Hematopoietic multipotent progenitor cell treated with erythropoietin and hydrocortisone succinate and interleukin-3 and kit ligand, for 15 days (in vitro differentiated cells): ENCODE measurements around the gene ATP8B4.

ENCODE experiments used
- DNase-seq: peaks from one replicate; pipeline ENCODE4 v3.0.0-alpha.2; 2015; ENCODE audit warnings: low spot score

ATP8B4 gene

GRCh38 chr15:49857496-49858475, 261.2 kb downstream of the ATP8B4 start:
- DNase-seq, result no peak

GRCh38 chr15:49855917-49856637, 263.0 kb downstream of the ATP8B4 start:
- DNase-seq, result no peak

- DNase-seq, result no peak
Observed at GRCh38 chr15:49852756-49853155, 266.3 kb downstream of the ATP8B4 start.

GRCh38 chr15:49848807-49849206, 270.2 kb downstream of the ATP8B4 start:
- DNase-seq, result no peak

GRCh38 chr15:49848282-49848724, 270.7 kb downstream of the ATP8B4 start:
- no peak for DNase-seq

- no peak for DNase-seq
Observed at GRCh38 chr15:49847423-49848281, 271.4 kb downstream of the ATP8B4 start.

GRCh38 chr15:49844390-49844789, 274.6 kb downstream of the ATP8B4 start:
- DNase-seq, result no peak

GRCh38 chr15:49843725-49844124, 275.3 kb downstream of the ATP8B4 start:
- no peak for DNase-seq

GRCh38 chr15:49842031-49842730, 276.9 kb downstream of the ATP8B4 start:
- DNase-seq, result no peak

- no peak for DNase-seq
Observed at GRCh38 chr15:49832511-49832910, 286.5 kb downstream of the ATP8B4 start.

- DNase-seq, result no peak
Observed at GRCh38 chr15:49831206-49831965, 287.6 kb downstream of the ATP8B4 start.

- DNase-seq, result no peak
Observed at GRCh38 chr15:49830391-49830790, 288.6 kb downstream of the ATP8B4 start.

- no peak for DNase-seq
Observed at GRCh38 chr15:49827311-49827710, 291.7 kb downstream of the ATP8B4 start.

GRCh38 chr15:49826640-49827234, 292.3 kb downstream of the ATP8B4 start:
- DNase-seq, result no peak

- no peak for DNase-seq
Observed at GRCh38 chr15:49824775-49825099, 294.3 kb downstream of the ATP8B4 start.

GRCh38 chr15:49823987-49824774, 294.9 kb downstream of the ATP8B4 start:
- no peak for DNase-seq

GRCh38 chr15:49817100-49817499, 301.9 kb downstream of the ATP8B4 start:
- DNase-seq, result no peak

GRCh38 chr15:49815950-49816349, 303.1 kb downstream of the ATP8B4 start:
- no peak for DNase-seq

- no peak for DNase-seq
Observed at GRCh38 chr15:49815526-49815925, 303.5 kb downstream of the ATP8B4 start.

GRCh38 chr15:49814709-49815108, 304.3 kb downstream of the ATP8B4 start:
- no peak for DNase-seq
